DMS53 (cell line): ENCODE results near the gene MDP1.

Experiments
- DNase-seq: peaks from one replicate; lab custom pipeline; 2025; lab: John Stamatoyannopoulos, UW

The MDP1 gene

GRCh38 chr14:24198814-24199524, 16.9 kb downstream of the MDP1 start:
- no peak for DNase-seq

GRCh38 chr14:24197056-24197450, 18.8 kb downstream of the MDP1 start:
- no peak for DNase-seq

- peak; percentile 52 for DNase-seq
Measured at GRCh38 chr14:24196071-24197055, 19.5 kb downstream of the MDP1 start.

DNA sequence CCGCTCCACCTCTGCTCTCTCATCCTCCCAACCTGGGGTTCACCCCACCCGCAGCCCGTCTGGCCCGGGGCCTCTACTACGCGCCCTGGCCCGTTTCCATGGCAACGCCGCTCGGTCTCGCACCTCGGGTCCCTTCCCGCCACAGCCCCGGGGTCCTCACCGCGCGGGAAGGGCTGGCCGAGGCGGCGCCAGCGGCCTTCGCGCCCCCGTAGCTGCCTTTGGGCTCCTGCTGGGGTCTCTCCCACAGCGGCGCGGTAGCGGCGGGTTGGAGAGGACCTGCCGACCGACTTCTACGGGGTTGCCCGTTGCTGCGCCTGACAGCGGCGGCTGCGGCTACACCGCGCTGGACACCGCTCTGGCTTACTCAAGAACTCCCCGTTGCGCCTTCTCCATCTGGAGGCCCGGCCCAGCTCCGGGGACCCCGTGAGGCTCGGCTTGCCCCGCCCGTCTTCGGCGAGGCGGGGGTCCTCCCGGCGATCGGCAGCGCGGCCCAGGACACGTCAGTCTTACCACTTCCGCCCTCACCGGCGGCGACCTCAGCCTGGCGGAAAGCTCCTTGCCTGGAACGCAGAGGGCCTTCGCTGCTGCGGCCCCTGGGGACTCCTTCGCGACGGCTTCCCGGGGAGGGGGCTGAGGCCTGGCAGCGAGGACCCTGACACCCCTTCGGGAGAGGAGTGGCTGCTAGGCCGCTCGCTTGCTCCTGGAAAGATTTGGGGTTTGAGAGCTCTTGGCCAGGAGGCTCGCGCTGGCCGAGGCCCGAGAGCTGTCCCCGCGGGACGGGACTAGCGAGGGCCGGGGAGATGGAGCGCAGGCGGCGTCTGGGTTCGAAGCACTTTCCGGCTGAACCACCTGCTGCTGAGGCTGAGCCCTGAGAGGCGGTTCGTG, 20.4 kb downstream of the MDP1 start, which contains the start of gene TM9SF1:
TM9SF1 (minus strand) TSS at position 256 of the 885 bp plus-strand sequence. CDS start 422 bp downstream, outside the sequence.
- DNase-seq, result peak; percentile 91

GRCh38 chr14:24194873-24195185, 21.0 kb downstream of the MDP1 start:
- no peak for DNase-seq

GRCh38 chr14:24194186-24194872, 21.5 kb downstream of the MDP1 start:
- no peak for DNase-seq

DNA sequence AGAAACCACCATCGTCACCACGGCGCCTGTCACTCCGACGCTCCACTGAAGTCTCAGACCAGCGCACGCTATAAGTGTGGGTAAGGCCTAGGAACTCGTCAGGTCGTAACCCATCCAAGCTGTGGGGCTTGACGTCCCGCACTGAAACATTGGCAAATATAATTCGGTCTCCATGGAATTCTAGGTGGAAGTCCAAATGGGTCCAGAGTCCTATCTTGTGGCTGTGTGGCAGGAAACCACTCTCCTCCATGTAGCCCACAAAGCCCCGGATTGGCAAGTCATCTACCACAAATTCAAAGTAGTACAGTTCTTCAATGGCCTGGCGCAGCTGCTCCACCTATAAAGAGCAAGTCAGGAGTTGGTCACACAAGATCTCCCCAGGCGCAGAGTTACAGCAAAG, 22.9 kb downstream of the MDP1 start:
- no peak for DNase-seq

- DNase-seq, result no peak
Measured at GRCh38 chr14:24190416-24190815, 25.4 kb downstream of the MDP1 start.

DNA sequence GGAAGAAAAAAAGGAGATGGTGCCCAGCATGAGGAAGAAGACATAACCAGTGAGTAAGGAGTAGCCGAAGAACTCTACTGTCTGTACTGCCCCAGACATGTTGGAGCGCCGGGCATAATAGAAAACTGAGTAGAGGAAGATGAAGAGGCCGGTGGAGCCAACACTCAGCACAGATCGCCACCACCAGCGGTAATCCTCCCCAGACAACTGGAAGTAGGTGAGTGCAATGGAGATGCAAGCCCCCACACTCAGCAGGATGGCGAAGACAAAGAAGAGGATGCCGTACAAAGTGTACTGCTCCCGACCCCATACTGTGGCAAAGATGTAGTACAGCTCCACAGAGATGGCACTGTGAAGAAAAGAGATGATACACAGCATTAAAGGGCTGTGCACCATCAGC, 26.4 kb downstream of the MDP1 start:
- DNase-seq, result no peak

- DNase-seq, result no peak
Measured at GRCh38 chr14:24189059-24189375, 26.8 kb downstream of the MDP1 start.

GRCh38 chr14:24188251-24189058, 27.4 kb downstream of the MDP1 start, which contains the start of gene IPO4:
Gene IPO4, minus strand, starts transcription at chr14:24188816. Its CDS starts 29 bp downstream, at chr14:24188787.
- DNase-seq, result peak; percentile 98

DNA sequence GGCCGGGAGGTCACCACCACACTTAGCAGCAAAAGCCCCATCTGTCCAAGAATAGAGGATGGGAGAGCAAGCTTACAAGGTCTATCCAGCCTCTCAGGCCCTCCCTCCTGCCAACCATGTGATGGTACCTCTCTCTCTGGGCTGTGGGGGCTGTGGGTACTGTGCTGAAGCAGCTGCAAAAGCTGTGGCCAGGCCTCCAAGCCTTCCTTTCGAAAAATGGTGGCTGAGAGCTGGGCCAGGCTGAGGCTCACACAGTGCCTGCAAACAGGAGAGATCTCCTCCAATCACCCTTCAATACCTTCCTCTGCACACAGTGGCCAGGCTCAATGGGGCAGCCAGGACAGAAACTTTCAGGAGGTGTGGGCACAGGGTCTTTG, 28.3 kb downstream of the MDP1 start:
- DNase-seq, result no peak

- no peak for DNase-seq
Measured at GRCh38 chr14:24186831-24187538, 28.9 kb downstream of the MDP1 start.

DNA sequence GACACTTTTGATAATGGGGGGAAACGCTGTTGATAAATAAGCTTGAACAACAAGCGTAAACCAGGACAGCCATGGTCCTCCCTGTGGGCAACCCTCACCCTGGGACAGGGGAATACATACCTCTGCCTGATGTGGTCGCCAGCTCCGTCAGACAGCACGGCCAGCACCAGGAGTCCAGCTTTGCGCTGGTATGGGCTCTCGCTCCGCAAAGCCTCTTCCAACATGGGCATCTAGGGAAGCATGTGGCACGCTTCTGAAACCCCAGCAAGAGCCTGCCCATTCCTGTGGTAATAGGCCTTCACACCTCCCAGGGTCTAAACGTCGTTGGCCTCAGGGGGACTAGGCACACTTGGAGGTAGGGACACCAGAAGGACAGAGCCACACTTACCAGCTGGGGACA, 30.1 kb downstream of the MDP1 start:
- no peak for DNase-seq

GRCh38 chr14:24185026-24185425, 30.8 kb downstream of the MDP1 start:
- no peak for DNase-seq

DNA sequence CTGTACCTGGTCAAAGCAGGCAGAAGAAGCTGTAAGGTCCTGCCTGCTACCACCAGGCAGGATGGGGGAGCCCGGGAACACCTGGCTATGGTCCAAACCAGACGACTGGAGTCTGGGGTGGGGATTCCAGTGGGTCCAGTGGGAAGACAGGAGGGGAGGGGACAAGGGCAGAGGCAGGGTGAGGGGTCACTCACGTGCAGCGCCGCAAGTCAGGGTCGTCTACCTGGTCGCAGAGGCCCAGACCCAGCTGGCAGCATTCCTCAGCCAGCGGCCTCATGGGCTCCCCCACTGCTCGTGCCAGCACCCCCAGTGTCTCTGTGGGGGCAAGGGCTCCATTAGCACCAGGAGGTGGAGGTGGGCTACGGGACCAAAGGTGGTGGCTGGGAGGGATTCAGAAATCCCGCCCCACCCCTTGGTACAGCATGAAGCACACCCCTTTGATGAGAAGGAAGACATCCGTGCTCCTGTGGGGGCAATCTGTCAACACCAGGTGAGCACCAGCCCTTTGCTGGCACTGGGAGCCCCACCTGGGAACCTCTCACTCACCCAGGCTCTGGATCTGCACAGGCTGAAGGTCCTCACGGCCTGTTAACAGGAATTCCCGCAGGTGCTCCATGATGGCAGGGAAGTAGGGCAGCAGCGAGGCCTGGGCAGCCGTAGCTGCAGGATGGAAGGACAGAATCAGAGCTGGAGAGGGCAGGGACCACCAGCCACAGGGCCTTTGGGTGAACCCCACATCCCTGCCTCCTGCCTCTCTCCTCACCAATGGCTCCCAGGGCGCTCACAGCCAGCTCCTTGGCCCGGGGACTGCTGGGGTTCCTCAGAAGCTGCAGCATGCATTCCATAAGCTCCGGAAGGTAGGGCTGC, 31.5 kb downstream of the MDP1 start:
- no peak for DNase-seq

DNA sequence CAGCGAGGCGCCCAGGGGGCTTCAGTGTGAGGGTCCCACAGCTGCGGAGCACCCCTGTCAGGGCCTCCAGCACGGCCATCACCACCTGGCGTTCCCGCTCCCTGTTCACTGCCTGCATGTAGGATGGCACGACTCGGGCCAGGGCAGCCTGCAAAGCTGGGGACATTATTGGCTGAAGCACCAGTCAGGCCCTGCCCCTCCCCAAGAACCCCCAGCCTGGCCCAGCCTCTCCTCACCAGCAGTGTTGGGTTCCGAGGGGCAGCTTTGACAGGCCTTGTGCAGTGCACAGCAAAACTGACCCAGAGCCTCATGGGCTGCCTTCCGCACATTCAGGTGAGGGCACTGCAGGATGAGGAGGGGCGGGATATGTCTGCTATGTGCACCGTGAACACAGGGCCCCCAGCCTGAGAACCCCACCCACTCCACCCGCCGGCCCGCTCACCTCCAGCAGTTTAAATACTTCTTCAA, 32.8 kb downstream of the MDP1 start:
- DNase-seq, result no peak

DNA sequence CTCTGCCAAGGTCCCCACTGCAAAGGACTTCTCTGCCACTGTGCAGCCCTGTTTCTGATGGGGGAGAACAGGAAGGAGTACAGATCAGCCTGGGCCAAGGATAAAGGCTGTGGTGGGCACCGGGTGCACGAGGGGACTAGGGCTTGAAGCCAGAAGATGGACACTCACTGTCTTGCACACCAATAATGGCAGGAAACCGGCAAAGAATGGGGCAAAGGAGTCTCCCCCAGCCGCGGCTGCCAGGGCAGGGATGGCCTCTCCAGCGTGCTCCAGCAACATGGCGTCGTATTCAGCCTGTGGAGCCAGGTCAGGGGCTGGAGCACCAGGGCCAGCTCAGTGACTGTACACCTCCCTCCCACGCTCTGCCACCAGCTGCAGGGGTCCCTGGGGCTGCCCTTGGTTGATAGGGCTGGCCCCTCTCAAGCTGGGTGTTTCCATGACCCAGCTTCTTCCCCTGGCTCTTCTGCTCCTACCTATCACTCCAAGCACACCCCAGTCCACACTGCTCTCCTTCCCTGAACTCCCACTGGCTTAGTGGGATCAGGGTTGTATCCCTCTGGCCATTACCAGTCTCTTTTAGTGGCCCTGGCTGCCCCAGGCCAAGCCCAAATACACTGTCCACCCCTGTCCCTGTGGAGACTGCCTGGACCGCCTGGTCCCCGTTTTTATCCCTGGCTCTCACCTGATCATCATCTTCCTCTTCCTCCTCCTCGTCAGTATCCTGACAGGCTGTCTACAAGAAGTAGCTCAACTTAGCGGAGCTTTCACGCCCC, 33.6 kb downstream of the MDP1 start:
- DNase-seq, result no peak
